Dermis microvascular lymphatic vessel endothelial cell (primary cell): ENCODE results near the gene REPS2. TPM values are rescaled to one million over a fixed set of nuclear protein-coding genes. Genes with fewer than 3 reads are reported as not detected.

ENCODE experiments used
- DNase-seq, 2 donors: peaks; one replicate each; pipeline versions ENCODE4 v3.0.0 to v3.0.0-alpha.2; 2010; ENCODE audit warnings: low read depth in 2 of 2
- total RNA-seq: library from RNA; depleted of rRNA; stranded (reverse); fragments of >200 nt; gene quantifications from 2 replicates; pipeline ENCODE4 v1.2.1, GENCODE V29; 2014

REPS2 gene
- total RNA-seq, 1 donor from 2014 or later: 4.2 TPM

- DNase-seq: no peak
Observed at GRCh38 chrX:17081968-17082367, 135.5 kb downstream of the REPS2 start.

GRCh38 chrX:17082831-17083230 is 136.4 kb downstream of the REPS2 start:
- DNase-seq: peak; percentile 18 to 32

GRCh38 chrX:17086317-17086716 is 139.9 kb downstream of the REPS2 start:
- DNase-seq: no peak

GRCh38 chrX:17095161-17095560 is 148.7 kb downstream of the REPS2 start:
- no peak for DNase-seq

- no peak for DNase-seq
Observed at GRCh38 chrX:17098516-17099247, 152.2 kb downstream of the REPS2 start.

GRCh38 chrX:17104433-17104832 is 158.0 kb downstream of the REPS2 start:
- no peak for DNase-seq

GRCh38 chrX:17120816-17121215 is 174.4 kb downstream of the REPS2 start:
- no peak for DNase-seq

GRCh38 chrX:17154001-17154400 is 207.5 kb downstream of the REPS2 start:
- DNase-seq: no peak

GRCh38 chrX:17160975-17161374 is 214.5 kb downstream of the REPS2 start:
- DNase-seq: no peak

GRCh38 chrX:17161991-17162390 is 215.5 kb downstream of the REPS2 start:
- DNase-seq: no peak

GRCh38 chrX:17164079-17164478 is 217.6 kb downstream of the REPS2 start:
- no peak for DNase-seq

GRCh38 chrX:17164941-17165340 is 218.5 kb downstream of the REPS2 start:
- no peak for DNase-seq

- no peak for DNase-seq
Observed at GRCh38 chrX:17167915-17168314, 221.5 kb downstream of the REPS2 start.

GRCh38 chrX:17170973-17171372 is 224.5 kb downstream of the REPS2 start:
- DNase-seq: no peak

- DNase-seq: no peak
Observed at GRCh38 chrX:17174671-17175070, 228.2 kb downstream of the REPS2 start.

GRCh38 chrX:17182317-17182716 is 235.9 kb downstream of the REPS2 start:
- no peak for DNase-seq

GRCh38 chrX:17183566-17183965 is 237.1 kb downstream of the REPS2 start:
- no peak for DNase-seq

GRCh38 chrX:17185431-17185830 is 239.0 kb downstream of the REPS2 start:
- DNase-seq: no peak

- no peak for DNase-seq
Observed at GRCh38 chrX:17187136-17187756, 240.8 kb downstream of the REPS2 start.

GRCh38 chrX:17192106-17192505 is 245.6 kb downstream of the REPS2 start:
- DNase-seq: no peak
